PC-3 (cell line): ENCODE measurements around the gene IQSEC1. TPM values are rescaled to one million over a fixed set of nuclear protein-coding genes. Genes with fewer than 3 reads are reported as not detected.

ENCODE experiments used
- ATAC-seq: fragments of 200-7000 bp; cut with Tn5 transposase; 2 replicates; pipeline ENCODE4 v1.9.1; 2020; ENCODE audit warnings: mild to moderate bottlenecking, moderate library complexity
- BruUV-seq: library from RNA; stranded (reverse); fragments of 400-500 nt; replicated peaks from 2 replicates; lab custom pipeline; 2021; lab: Mats Ljungman, UMichigan
- CTCF ChIA-PET: fragments of 300-600 bp; sonication (Branson Sonifier 250); formaldehyde crosslinking; loops from one replicate; lab custom pipeline; 2022; ENCODE audit warnings: antibody characterized with exemption; lab: Charles Lee
- POLR2A ChIA-PET: fragments of 300-600 bp; sonication (Branson Sonifier 250); formaldehyde crosslinking; loops from one replicate; lab custom pipeline; 2022; ENCODE audit warnings: antibody characterized with exemption; ENCODE audit not compliant: unreplicated experiment; lab: Charles Lee
- DNase-seq: peaks from one replicate; pipeline ENCODE4 v3.0.0-alpha.2; 2015
- H2AFZ ChIP-seq: fragments of 300-600 bp; sonication (generic); 2 replicates; pipeline ENCODE4 v1.6.0; 2016; ENCODE audit warnings: antibody characterized with exemption, low read length
- H3F3A ChIP-seq: fragments of 300-600 bp; sonication (generic); one replicate; pipeline ENCODE4 v1.6.0; 2017; ENCODE audit warnings: antibody characterized with exemption, low read length, control low read depth, mild to moderate bottlenecking; ENCODE audit not compliant: unreplicated experiment
- H3K27ac ChIP-seq: fragments of 300-600 bp; sonication (generic); 2 replicates; pipeline ENCODE4 v1.5.1; 2016; ENCODE audit warnings: mild to moderate bottlenecking, low read length
- H3K27me3 ChIP-seq: fragments of 300-600 bp; sonication (generic); 2 replicates; pipeline ENCODE4 v1.6.1; 2016; ENCODE audit warnings: low read length, mixed read lengths
- H3K36me3 ChIP-seq: fragments of 300-600 bp; sonication (generic); 2 replicates; pipeline ENCODE4 v1.6.1; 2016; ENCODE audit warnings: low read depth, mixed run types, low read length, mixed read lengths
- H3K4me1 ChIP-seq: fragments of 300-600 bp; sonication (generic); 2 replicates; pipeline ENCODE4 v1.5.1; 2016; ENCODE audit warnings: low read length; ENCODE audit not compliant: insufficient read depth
- H3K4me2 ChIP-seq: fragments of 300-600 bp; sonication (generic); 2 replicates; pipeline ENCODE4 v1.6.0; 2016; ENCODE audit warnings: low read length
- H3K4me3 ChIP-seq: fragments of 300-600 bp; sonication (generic); 2 replicates; pipeline ENCODE4 v1.5.1; 2016; ENCODE audit warnings: mild to moderate bottlenecking, low read length, mixed read lengths
- H3K79me2 ChIP-seq: fragments of 300-600 bp; sonication (generic); 2 replicates; pipeline ENCODE4 v1.6.1; 2017; ENCODE audit warnings: low read length, mixed read lengths
- H3K9ac ChIP-seq: fragments of 300-600 bp; sonication (generic); 2 replicates; pipeline ENCODE4 v1.6.0; 2016; ENCODE audit warnings: mild to moderate bottlenecking, low read length
- H3K9me2 ChIP-seq: fragments of 300-600 bp; sonication (generic); replicated peaks from 2 replicates; pipeline ENCODE4 v1.6.1; 2016; ENCODE audit warnings: mixed run types, low read length, mixed read lengths
- H3K9me3 ChIP-seq: fragments of 300-600 bp; sonication (generic); 2 replicates; pipeline ENCODE4 v1.6.1; 2016; ENCODE audit warnings: low read length, mixed read lengths
- H4K20me1 ChIP-seq: fragments of 300-600 bp; sonication (generic); 2 replicates; pipeline ENCODE4 v1.6.1; 2016; ENCODE audit warnings: low read length, mixed read lengths
- CTCF ChIP-seq: fragments of 300-600 bp; sonication (generic); conservative IDR thresholded peaks from 2 replicates; pipeline ENCODE4 v1.5.1; 2017; ENCODE audit warnings: antibody characterized with exemption, low read depth, mild to moderate bottlenecking, low read length
- EZH2 ChIP-seq: fragments of 300-600 bp; sonication (generic); IDR thresholded peaks from one replicate; pipeline ENCODE4 v1.6.1; 2017; ENCODE audit warnings: antibody characterized with exemption, mild to moderate bottlenecking, low read length; ENCODE audit not compliant: unreplicated experiment
- EZH2phosphoT487 ChIP-seq: fragments of 300-600 bp; sonication (generic); IDR thresholded peaks from 2 replicates; pipeline ENCODE4 v1.6.1; 2018; ENCODE audit warnings: mild to moderate bottlenecking, antibody characterized with exemption, low read length, borderline replicate concordance
- intact Hi-C: fragments of 100-400 bp; cut with micrococcal nuclease; formaldehyde crosslinking; loops from 2 replicates; pipeline ENCODE4 v1.9.0; 2023
- total RNA-seq: library from RNA; depleted of rRNA; stranded (reverse); fragments of >200 nt; gene quantifications from 2 replicates; pipeline ENCODE4 v1.2.3, GENCODE V29; 2014

Gene IQSEC1
- total RNA-seq, 1 experiment from 2014 or later = 37.9 TPM

GRCh38 chr3:13057282-13058040 lies 15.8 kb downstream of the IQSEC1 start:
- intact Hi-C loops = no loop called here
- TF ChIP-seq CTCF = no peak
- TF ChIP-seq EZH2 = no peak
- TF ChIP-seq EZH2phosphoT487 = no peak
- no peak overlapping the region for H3K27ac ChIP-seq
- no peaks in the 10 kb centered on the region for H4K20me1 ChIP-seq
- no peaks in the 10 kb centered on the region for H3K27me3 ChIP-seq
- no peaks in the 10 kb centered on the region for H3K36me3 ChIP-seq
- ChIA-PET CTCF (no interaction called here), POLR2A (no interaction called here)
- no peak overlapping the region for H3K4me3 ChIP-seq
- BruUV-seq = no TSS peak
- no peak overlapping the region for H2AFZ ChIP-seq
- H3K4me2 ChIP-seq = no peak overlapping the region
- no peaks in the 10 kb centered on the region for H3K79me2 ChIP-seq
- H3K4me1 ChIP-seq = peaks cover 2% of the 10 kb centered on the region; the same call in 1 of the 2 replicates
- no peak overlapping the region for H3K9ac ChIP-seq
- ATAC-seq (no peak; the same call in 1 of the 2 replicates), DNase-seq (no peak)
- no peaks in the 10 kb centered on the region for H3F3A ChIP-seq
- no peaks in the 10 kb centered on the region for H3K9me3 ChIP-seq
- no peaks in the 10 kb centered on the region for H3K9me2 ChIP-seq

- ChIA-PET POLR2A (no interaction called here), CTCF (no interaction called here)
- no peak overlapping the region for H3K4me3 ChIP-seq
- H3F3A ChIP-seq = no peaks in the 10 kb centered on the region
- no peak for DNase-seq
- no peak overlapping the region for H3K27ac ChIP-seq
- H3K79me2 ChIP-seq = no peaks in the 10 kb centered on the region
- no peaks in the 10 kb centered on the region for H3K4me1 ChIP-seq
- H3K9me2 ChIP-seq = no peaks in the 10 kb centered on the region
- no peaks in the 10 kb centered on the region for H3K36me3 ChIP-seq
- H3K9ac ChIP-seq = no peak overlapping the region
- no TSS peak for BruUV-seq
- H4K20me1 ChIP-seq = no peaks in the 10 kb centered on the region
- no peaks in the 10 kb centered on the region for H3K27me3 ChIP-seq
- H3K9me3 ChIP-seq = no peaks in the 10 kb centered on the region
- H3K4me2 ChIP-seq = no peak overlapping the region
- no peak for ATAC-seq
- no peak overlapping the region for H2AFZ ChIP-seq
- TF ChIP-seq EZH2 (no peak), CTCF (no peak), EZH2phosphoT487 (no peak)
- intact Hi-C loops = no loop called here
Measured at GRCh38 chr3:13055634-13056033, 17.6 kb downstream of the IQSEC1 start.
